Natural killer cell treated with Interleukin-12 subunit alpha and Interleukin-12 subunit beta and Interleukin-15 and Interleukin-18, amount 100 ng/mL, for 72 hours (primary cell): ENCODE measurements around the gene FAM83F. TPM values are rescaled to one million over a fixed set of nuclear protein-coding genes. Genes with fewer than 3 reads are reported as not detected.

Experiments
- ATAC-seq, 2 donors: fragments of 150-1000 bp; cut with Tn5 transposase in 1 of 2; sonication (Bioruptor Pico), chemical (Tn5 transposase) in 1 of 2; 2 replicates each; pipeline ENCODE4 v1.10.0; 2021
- DNase-seq: peaks from one replicate; pipeline ENCODE4 v3.0.0; 2022; ENCODE audit warnings: low spot score
- H3K27ac Mint-ChIP-seq, 2 donors: 1 replicate in 1 of 2; 2 replicates in 1 of 2; pipeline ENCODE4 v1.8.0; 2022; ENCODE audit warnings: mixed read lengths in 2 of 2, mild to moderate bottlenecking in 1 of 2, moderate library complexity in 1 of 2
- H3K27me3 Mint-ChIP-seq, 2 donors: 1 replicate in 1 of 2; 2 replicates in 1 of 2; pipeline ENCODE4 v1.8.0; 2022; ENCODE audit warnings: mixed read lengths in 2 of 2
- H3K36me3 Mint-ChIP-seq: one replicate; pipeline ENCODE4 v1.8.0; 2022; ENCODE audit warnings: mixed read lengths
- H3K4me1 Mint-ChIP-seq, 2 donors: 1 replicate in 1 of 2; 2 replicates in 1 of 2; pipeline ENCODE4 v1.8.0; 2022; ENCODE audit warnings: low read depth in 2 of 2, mixed read lengths in 2 of 2, mild to moderate bottlenecking in 1 of 2
- H3K4me3 Mint-ChIP-seq: one replicate; pipeline ENCODE4 v1.8.0; 2022; ENCODE audit warnings: mixed read lengths
- H3K9me3 Mint-ChIP-seq: 2 replicates; pipeline ENCODE4 v1.8.0; 2022; ENCODE audit warnings: mixed read lengths
- total RNA-seq, 2 donors: library from RNA; stranded (reverse); gene quantifications; one replicate each; pipeline ENCODE4 v1.2.3, GENCODE V29; 2022

The FAM83F gene
- total RNA-seq, 2 donors from 2014 or later: 0.39 TPM; not detected in 1

GRCh38 chr22:40044102-40044869, 49.5 kb downstream of the FAM83F start:
- Mint-ChIP-seq H3K4me3 (peak overlapping the region; percentile 91), H3K27me3 (peaks cover 8 to 10% of the 10 kb centered on the region in 2 donors), H3K36me3 (no peaks in the 10 kb centered on the region), H3K9me3 (no peaks in the 10 kb centered on the region), H3K4me1 (peaks cover 19 to 27% of the 10 kb centered on the region in 2 donors), H3K27ac (peak overlapping the region; percentile 96 to 98)
- DNase-seq (peak; percentile 97), ATAC-seq (peak; percentile 94)

GRCh38 chr22:40044870-40045834, 50.4 kb downstream of the FAM83F start:
- DNase-seq (peak; percentile 86), ATAC-seq (peak; percentile 51 to 52)
- Mint-ChIP-seq H3K27me3 (peaks cover 0 to 4% of the 10 kb centered on the region in 2 donors), H3K4me3 (peak overlapping the region; percentile 91), H3K9me3 (no peaks in the 10 kb centered on the region), H3K27ac (peak overlapping the region; percentile 96 to 98), H3K4me1 (peaks cover 21 to 29% of the 10 kb centered on the region in 2 donors), H3K36me3 (no peaks in the 10 kb centered on the region)

- Mint-ChIP-seq H3K36me3 (no peaks in the 10 kb centered on the region), H3K9me3 (no peaks in the 10 kb centered on the region), H3K27me3 (peaks cover 0 to 2% of the 10 kb centered on the region in 2 donors), H3K27ac (peak overlapping the region; percentile 36 to 84), H3K4me3 (peak overlapping the region; percentile 69), H3K4me1 (peaks cover 29 to 36% of the 10 kb centered on the region in 2 donors)
- ATAC-seq: no peak
- no peak for DNase-seq
Observed at GRCh38 chr22:40046126-40046525, 51.4 kb downstream of the FAM83F start.

GRCh38 chr22:40050258-40050657, 55.5 kb downstream of the FAM83F start:
- Mint-ChIP-seq H3K27ac (peak overlapping the region; percentile 11 to 13), H3K4me3 (peak overlapping the region; percentile 4), H3K9me3 (no peaks in the 10 kb centered on the region), H3K36me3 (no peaks in the 10 kb centered on the region), H3K27me3 (no peaks in the 10 kb centered on the region), H3K4me1 (peaks cover 44 to 55% of the 10 kb centered on the region in 2 donors)
- no peak for ATAC-seq
- DNase-seq: no peak

- peaks cover 51 to 58% of the 10 kb centered on the region in 2 donors for H3K4me1 Mint-ChIP-seq
- no peak for DNase-seq
Observed at GRCh38 chr22:40051322-40051721, 56.6 kb downstream of the FAM83F start.

GRCh38 chr22:40053460-40053859, 58.7 kb downstream of the FAM83F start:
- Mint-ChIP-seq H3K4me1 (peaks cover 56 to 58% of the 10 kb centered on the region in 2 donors), H3K4me3 (no peak overlapping the region)

More at GRCh38 chr22:40051322-40051721, 56.6 kb downstream of the FAM83F start:
- Mint-ChIP-seq H3K36me3 (no peaks in the 10 kb centered on the region), H3K9me3 (no peaks in the 10 kb centered on the region), H3K27ac (peak overlapping the region; percentile 11 to 13), H3K4me3 (peak overlapping the region; percentile 41), H3K27me3 (no peaks in the 10 kb centered on the region)
- no peak for ATAC-seq

GRCh38 chr22:40054486-40054885, 59.7 kb downstream of the FAM83F start:
- Mint-ChIP-seq H3K4me1 (peaks cover 63 to 67% of the 10 kb centered on the region in 2 donors), H3K27ac (peak overlapping the region; percentile 77 to 81), H3K9me3 (no peaks in the 10 kb centered on the region), H3K36me3 (no peaks in the 10 kb centered on the region), H3K27me3 (no peaks in the 10 kb centered on the region), H3K4me3 (peak overlapping the region; percentile 68)
- no peak for DNase-seq
- no peak for ATAC-seq

More at GRCh38 chr22:40053460-40053859, 58.7 kb downstream of the FAM83F start:
- Mint-ChIP-seq H3K27ac (peak overlapping the region in 1 of 2 donors; percentile 34), H3K9me3 (no peaks in the 10 kb centered on the region), H3K36me3 (no peaks in the 10 kb centered on the region), H3K27me3 (no peaks in the 10 kb centered on the region)
- ATAC-seq (no peak), DNase-seq (no peak)

GRCh38 chr22:40055143-40055883, 60.6 kb downstream of the FAM83F start:
- ATAC-seq (peak; percentile 61 to 78), DNase-seq (no peak)
- Mint-ChIP-seq H3K27ac (peak overlapping the region; percentile 77 to 81), H3K4me1 (peaks cover 60 to 63% of the 10 kb centered on the region in 2 donors), H3K9me3 (no peaks in the 10 kb centered on the region), H3K4me3 (peak overlapping the region; percentile 68), H3K36me3 (no peaks in the 10 kb centered on the region), H3K27me3 (no peaks in the 10 kb centered on the region)

GRCh38 chr22:40056154-40056553, 61.4 kb downstream of the FAM83F start:
- Mint-ChIP-seq H3K4me1 (peaks cover 54 to 57% of the 10 kb centered on the region in 2 donors), H3K36me3 (no peaks in the 10 kb centered on the region), H3K27me3 (no peaks in the 10 kb centered on the region), H3K9me3 (no peaks in the 10 kb centered on the region), H3K27ac (peak overlapping the region; percentile 77 to 81), H3K4me3 (peak overlapping the region; percentile 68)
- DNase-seq (no peak), ATAC-seq (no peak)

- Mint-ChIP-seq H3K4me3 (peak overlapping the region; percentile 68), H3K9me3 (no peaks in the 10 kb centered on the region), H3K36me3 (no peaks in the 10 kb centered on the region), H3K4me1 (peaks cover 50 to 53% of the 10 kb centered on the region in 2 donors), H3K27ac (peak overlapping the region; percentile 77 to 81), H3K27me3 (no peaks in the 10 kb centered on the region)
- DNase-seq (no peak), ATAC-seq (no peak)
Observed at GRCh38 chr22:40056559-40056958, 61.8 kb downstream of the FAM83F start.

- H3K4me1 Mint-ChIP-seq: peaks cover 46% of the 10 kb centered on the region in 2 donors
Observed at GRCh38 chr22:40057652-40058051, 62.9 kb downstream of the FAM83F start.

GRCh38 chr22:40058265-40058664, 63.5 kb downstream of the FAM83F start:
- no peaks in the 10 kb centered on the region for H3K27me3 Mint-ChIP-seq
- peaks cover 44 to 47% of the 10 kb centered on the region in 2 donors for H3K4me1 Mint-ChIP-seq
- no peaks in the 10 kb centered on the region for H3K36me3 Mint-ChIP-seq
- DNase-seq (no peak), ATAC-seq (peak; percentile 69 to 77)
- no peaks in the 10 kb centered on the region for H3K9me3 Mint-ChIP-seq
- H3K27ac Mint-ChIP-seq: peak overlapping the region; percentile 14 to 71
- H3K4me3 Mint-ChIP-seq: peak overlapping the region; percentile 9

More at GRCh38 chr22:40057652-40058051, 62.9 kb downstream of the FAM83F start:
- DNase-seq (no peak), ATAC-seq (no peak)
- H3K4me3 Mint-ChIP-seq: peak overlapping the region; percentile 9
- H3K27ac Mint-ChIP-seq: peak overlapping the region; percentile 14 to 71
- no peaks in the 10 kb centered on the region for H3K9me3 Mint-ChIP-seq
- H3K27me3 Mint-ChIP-seq: no peaks in the 10 kb centered on the region
- no peaks in the 10 kb centered on the region for H3K36me3 Mint-ChIP-seq

- Mint-ChIP-seq H3K36me3 (no peaks in the 10 kb centered on the region), H3K9me3 (no peaks in the 10 kb centered on the region), H3K27me3 (no peaks in the 10 kb centered on the region), H3K27ac (peak overlapping the region in 1 of 2 donors; percentile 45), H3K4me3 (no peak overlapping the region), H3K4me1 (peaks cover 25 to 37% of the 10 kb centered on the region in 2 donors)
- no peak for ATAC-seq
- DNase-seq: no peak
Observed at GRCh38 chr22:40065981-40066380, 71.2 kb downstream of the FAM83F start.
